NCI-H1417 treated with DMSO at 0.1 percent for 48 hours (cell line): ENCODE results near the gene GNL2.

Source experiments
- DNase-seq: peaks from one replicate; lab custom pipeline; 2025; lab: John Stamatoyannopoulos, UW

GNL2 gene

DNA sequence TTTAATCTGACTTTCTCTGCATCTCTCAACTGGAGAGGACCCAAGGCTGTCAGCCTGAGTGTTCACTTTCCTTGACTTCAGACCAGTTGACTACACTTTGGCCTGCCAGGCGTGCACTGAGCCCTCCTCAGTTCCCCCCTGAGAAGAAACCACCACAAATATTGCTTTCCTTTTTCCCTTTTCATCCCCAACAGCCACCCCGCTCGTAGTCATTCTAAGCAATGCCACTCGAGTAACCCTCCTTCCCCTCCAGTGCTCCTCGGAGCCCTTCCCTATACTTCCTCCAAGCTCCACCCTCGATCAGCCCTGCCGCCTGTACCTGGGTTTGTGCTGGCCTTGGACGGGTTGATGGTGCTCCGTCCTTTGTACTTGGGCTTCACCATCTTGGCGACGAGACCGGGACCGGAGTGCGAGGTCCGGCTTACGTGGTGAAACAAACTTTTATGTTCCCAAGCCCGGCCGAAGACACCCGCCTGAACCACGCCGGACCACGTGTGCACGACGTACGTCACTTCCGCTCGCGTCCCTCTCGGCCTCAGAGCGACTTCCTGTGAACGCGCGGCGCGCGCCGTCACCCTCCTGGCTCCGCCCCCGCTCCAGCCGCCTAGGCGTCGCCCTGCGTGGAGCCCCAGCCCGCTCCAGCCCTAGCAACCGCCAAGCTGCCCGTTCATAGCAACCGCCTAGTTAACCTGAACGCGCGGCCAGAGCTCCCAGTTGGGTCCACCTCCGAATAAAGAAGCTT is at the start of gene GNL2:
Gene GNL2, minus strand, starts transcription at position 498 of the 742 bp plus-strand sequence. Its CDS starts 115 bp downstream, at position 383.
- peak; percentile 82 for DNase-seq

DNA sequence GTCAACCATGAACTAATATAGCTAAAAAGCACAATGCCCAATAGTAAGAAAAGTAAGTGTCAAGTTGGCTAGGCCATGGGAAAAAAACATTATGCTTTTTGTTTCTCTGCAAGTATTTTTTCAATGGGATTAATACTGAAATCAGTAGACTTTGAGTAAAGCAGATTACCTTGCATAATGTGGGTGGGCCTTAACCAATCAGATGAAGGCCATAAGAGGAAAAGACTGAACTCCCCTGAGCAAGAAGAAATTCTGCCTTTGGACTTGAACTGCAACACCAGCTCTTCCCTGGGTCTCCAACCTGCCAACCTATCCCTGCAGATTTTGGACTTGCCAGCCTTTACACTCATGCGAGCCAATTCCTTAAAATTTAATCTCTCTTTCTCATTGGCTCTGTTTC is 45.3 kb upstream of the GNL2 start:
- no peak for DNase-seq

DNA sequence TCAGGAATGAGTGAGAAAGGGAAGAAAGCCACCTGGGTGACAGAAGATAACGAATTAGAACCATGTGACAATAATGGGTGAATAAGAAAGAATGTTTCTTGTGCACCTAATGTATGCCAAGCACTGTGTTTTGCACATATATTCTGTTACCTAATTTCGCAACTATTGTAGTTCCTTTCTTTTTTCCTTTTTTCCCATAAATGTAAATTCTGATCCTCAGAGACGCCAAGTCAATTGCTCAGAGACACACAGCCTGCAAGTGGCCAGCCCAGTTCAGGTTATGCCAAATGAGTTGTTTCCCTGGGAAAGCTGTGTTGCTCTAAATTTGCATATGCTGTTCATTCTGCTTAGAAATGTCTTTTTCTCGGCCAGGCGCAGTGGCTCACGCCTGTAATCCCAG is 40.7 kb upstream of the GNL2 start:
- DNase-seq = no peak

DNA sequence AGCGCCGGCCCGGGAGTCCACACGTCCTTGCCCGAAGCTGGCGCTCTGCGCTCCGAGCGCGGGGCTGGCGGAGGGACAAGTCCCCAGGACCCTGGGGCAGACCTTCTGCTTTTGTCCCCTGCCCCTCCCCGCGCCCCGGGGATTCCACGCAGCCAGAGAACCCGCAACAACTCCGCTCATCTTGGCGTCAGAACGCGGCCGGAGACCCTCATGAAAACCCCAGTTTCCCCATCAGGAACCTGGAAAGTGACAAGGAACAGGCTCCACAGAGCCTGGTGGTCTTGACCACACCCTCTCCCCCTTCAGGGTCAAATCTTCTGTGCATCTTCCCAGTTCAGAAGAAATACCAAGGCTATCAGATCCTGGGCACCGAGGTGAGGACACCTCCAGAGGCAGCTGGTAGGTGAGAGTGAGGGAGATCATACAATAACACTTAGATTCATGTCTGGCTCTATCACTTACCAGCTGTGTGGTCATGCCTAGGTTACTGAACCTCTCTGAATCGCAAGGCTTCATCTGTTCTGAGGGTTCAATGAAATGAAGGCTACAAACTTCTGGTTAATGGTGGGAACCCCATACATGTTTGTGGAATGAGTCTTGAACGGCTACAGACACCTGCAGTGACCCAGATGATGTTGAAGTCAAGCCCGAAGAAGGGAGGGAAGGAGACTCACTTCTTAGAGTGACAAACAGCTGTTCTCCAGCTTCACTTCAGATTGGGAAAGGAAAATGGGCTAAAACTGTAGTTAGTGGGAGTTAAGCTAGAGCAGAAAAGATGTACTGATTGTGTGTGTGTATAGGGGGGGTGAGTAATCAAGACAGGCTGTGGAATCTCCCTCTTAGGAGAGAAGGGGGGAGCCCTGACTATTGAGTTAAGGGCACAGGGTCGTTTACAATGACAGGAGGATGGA is 39.5 kb upstream of the GNL2 start:
- DNase-seq = no peak

DNA sequence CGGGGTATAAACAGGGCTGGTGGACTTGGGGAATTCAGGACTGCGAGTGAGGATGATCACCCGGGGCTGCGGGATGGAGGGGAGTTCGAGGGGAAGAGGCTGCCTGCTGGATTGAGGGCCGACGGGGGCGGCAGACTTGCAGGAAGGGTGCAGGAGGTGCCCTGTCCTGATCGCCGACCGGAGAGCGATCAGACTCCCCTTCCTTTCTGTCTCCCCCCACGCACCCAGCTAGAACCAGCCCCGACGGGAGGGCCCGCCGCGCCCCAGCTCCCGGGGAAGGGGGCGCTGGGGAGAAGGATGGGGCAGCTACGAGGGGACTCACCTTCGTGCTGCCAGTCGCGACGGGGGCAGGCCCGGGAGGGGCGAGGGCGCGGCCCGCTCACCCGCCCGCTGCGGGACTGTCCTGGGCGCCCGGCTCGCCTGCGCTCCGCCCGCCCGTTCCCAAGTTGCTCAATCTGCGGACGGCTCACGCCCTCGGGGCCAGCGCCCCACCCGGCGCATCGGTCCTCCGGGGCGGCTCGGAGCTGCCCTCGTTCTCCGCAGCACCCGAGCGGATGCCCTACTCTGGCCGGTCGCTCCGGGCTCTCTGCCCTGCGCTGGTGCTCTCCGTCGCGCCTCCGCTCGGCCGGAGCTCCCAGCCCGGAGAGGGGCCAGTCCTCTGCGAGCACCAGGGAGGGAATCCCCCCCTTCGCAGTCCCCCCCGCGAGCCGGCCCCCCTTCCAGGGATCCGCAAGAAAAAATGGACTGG is 38.7 kb upstream of the GNL2 start, which contains the start of gene RSPO1:
Gene RSPO1, minus strand, starts transcription at position 649 of the 748 bp plus-strand sequence. CDS start 5,231 bp downstream, outside the sequence.
- DNase-seq = no peak

GRCh38 chr1:37633938-37634243 is 38.2 kb upstream of the GNL2 start:
- no peak for DNase-seq

GRCh38 chr1:37633040-37633937 is 37.6 kb upstream of the GNL2 start:
- DNase-seq = no peak

GRCh38 chr1:37631036-37631435 is 35.3 kb upstream of the GNL2 start:
- no peak for DNase-seq

DNA sequence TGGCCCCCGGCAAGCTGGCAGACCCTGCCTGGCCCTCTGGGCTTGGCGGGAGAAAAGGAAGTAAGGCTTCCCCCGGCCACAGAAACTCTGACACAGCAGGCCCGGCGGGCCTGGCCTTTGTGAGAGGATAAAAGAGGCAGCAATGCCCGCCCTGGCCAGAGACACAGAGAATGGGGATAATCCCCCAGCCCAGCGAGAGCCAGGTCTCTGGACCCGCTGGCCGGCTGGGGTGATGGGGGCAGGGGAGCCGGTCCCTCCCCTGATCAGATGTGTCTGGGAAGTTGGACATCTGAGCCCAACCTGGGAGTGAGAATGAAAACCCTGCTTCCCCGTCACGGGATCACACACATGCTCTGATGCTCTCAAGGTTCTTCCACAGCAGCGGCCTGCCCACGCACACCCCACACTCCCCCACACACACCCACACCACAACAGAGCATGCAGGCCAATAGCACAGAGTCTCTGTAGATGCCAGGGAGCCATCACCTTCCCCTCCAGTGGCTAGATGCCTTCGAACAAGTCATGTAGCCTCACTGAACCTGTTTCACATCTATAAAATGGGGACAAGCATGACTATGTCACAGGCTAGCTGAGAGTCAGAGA is 34.8 kb upstream of the GNL2 start:
- no peak for DNase-seq

DNA sequence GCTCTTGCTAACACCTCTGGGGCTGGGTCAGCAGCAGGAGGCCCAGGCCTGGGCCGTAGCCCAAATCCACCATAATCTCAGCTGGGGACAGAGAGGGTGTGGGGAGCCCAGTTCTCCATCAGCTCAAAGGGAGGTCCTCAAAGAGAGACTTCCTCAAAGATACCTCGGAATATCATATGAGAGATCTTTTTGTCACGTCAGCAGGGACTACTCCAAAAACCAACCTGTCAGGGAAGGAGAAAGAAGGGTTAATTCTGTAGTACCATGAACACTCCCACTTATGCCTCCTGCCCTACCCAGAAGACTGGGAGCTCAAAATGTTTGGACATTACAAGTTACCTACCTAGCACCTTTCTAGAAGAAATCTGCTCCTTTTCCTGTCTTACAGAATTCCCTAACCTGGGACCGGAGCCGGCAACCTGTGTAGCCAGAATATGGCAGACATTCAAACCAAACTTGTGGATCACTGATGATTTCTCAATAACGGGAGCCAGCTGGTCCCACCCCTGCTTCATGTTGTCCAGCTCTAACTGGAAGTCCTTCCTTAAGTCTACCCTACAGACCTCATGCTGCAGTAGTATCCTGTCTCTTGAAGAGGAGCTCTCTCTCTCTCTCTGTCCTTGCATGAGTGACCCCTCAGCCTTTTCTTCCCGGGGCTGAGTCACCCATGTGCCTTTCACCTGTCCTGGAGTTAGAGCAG is 34.1 kb upstream of the GNL2 start:
- DNase-seq = no peak

- DNase-seq = no peak
Observed at GRCh38 chr1:37629008-37629407, 33.3 kb upstream of the GNL2 start.

DNA sequence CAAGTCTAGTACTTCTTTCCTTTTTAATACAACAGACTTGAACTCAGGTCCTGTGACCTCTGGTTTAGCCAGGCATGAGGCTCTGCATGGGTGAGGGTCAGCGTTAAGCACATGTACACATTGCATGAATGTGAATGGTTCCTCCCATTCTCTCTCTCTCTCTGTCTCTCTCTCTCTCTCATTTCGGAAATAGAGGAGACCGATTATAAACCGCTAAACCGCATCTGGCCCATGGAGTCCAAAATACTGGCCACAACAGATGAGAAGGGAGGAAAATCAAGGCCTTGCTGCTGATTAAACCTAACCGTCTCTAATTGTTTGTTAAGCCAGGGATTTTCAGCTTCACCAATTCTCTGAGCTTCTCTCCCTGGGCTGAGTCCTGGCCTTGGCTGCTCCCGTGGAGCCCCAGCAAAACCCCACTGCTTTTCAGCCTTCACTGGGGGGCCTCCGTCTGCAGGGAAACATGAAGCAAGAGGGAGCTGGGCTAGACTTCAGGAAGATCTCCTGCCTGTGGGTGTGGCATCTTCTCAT is 32.4 kb upstream of the GNL2 start:
- DNase-seq = no peak

- DNase-seq = no peak
Observed at GRCh38 chr1:37622131-37622530, 26.4 kb upstream of the GNL2 start.

DNA sequence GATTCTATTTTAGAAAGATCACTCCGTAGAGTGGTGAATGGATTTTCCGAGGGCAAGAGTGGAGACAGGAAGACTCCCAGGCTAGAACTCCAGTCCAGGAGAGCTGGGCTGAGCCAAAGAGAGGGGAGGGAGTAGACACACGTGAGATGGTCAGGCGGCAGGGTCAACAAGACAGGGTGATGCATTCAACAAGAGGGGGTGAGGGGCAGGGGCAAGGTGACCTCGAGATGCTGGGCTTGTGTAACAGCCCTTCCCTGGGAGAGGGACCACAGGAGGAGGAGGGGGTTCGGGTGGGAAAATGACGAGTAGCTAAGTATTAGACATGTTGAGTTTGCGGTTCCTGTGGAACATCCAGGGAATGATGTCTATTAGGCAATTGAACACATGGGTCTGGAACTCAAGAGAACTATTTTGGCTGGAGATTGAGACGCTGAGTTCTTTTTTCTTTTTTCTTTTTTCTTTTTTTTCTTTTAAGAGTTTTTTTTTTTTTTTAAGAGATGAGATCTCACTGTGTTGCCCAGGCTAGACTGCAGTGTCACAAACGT is 25.7 kb upstream of the GNL2 start:
- DNase-seq = no peak

- no peak for DNase-seq
Observed at GRCh38 chr1:37620707-37621106, 25.0 kb upstream of the GNL2 start.

- DNase-seq = no peak
Observed at GRCh38 chr1:37616330-37616729, 20.6 kb upstream of the GNL2 start.

- DNase-seq = no peak
Observed at GRCh38 chr1:37614105-37614504, 18.4 kb upstream of the GNL2 start.

DNA sequence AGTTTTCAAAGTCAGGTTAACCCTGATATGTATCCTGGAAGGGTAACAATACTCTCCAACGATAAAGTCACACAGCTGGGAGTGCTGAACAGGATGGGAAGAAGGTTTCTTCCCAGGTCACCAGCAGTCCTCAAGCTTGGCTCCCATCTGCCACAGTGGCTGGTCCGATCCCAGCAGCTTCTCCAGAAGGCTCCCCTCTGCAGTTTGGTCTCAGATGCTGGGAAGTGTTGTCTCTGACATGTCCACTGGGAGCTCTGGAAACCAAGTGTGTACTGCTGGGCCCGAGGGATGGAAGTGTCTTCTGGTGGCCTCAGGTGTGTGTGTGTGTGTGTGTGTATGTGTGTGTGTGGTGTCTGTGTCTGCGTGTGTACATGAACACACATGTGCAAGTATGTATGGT is 16.4 kb upstream of the GNL2 start:
- no peak for DNase-seq

DNA sequence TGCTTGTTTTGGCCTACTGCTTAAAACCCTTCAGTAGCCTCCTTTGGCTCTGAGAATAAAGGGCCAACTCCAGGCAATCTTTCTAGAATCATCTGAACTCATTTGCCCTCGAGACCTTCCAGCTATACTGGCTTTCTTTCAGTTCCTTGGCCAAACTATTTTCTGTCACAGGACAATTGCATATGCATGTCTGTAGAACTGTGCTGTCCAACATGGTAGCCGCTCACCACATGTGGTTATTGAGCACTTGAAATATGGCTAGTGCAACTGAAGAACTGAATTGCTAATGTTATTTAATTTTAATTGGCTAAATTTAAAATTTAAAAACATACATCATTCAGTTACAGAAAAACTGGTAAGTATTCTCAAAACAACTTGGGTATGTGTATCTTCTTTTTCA is 14.3 kb upstream of the GNL2 start:
- DNase-seq = no peak

GRCh38 chr1:37609002-37609401 is 13.3 kb upstream of the GNL2 start:
- no peak for DNase-seq
